ENCODE data around the gene LRCH1.

LRCH1 gene

DNA sequence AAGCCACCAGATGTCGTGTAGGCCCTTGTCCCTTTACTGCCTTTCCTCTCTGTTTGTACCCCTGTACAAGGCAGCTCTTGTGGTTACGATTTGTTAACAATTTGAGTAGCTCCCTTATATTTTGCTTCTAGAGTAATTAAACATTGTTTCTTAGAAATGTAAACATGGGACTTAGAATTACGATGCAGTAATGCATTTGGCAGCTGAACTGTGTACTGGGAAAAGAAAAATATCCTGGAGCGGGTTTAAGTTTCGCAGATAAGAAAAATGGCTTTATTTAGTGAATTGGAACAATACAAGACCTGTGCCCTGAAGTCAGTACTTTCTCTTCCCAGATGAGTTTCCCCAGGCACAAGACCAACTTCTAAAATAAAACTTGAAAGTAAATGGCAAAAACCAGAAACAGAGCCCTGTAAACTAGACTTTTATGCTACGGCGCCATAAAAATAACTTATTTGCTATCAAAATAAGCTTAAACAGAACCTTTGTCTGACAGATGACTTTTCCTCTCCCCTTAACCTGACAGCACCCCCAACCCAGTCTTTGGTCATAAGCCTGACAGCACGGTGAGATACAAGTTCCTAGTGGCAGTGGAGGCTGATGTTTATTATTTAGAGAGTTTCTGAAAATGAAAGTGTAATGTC lies 63.0 kb downstream of the LRCH1 start:
- DNase-seq (ENCODE audit: low read depth in 2 of 2), result no peak

DNA sequence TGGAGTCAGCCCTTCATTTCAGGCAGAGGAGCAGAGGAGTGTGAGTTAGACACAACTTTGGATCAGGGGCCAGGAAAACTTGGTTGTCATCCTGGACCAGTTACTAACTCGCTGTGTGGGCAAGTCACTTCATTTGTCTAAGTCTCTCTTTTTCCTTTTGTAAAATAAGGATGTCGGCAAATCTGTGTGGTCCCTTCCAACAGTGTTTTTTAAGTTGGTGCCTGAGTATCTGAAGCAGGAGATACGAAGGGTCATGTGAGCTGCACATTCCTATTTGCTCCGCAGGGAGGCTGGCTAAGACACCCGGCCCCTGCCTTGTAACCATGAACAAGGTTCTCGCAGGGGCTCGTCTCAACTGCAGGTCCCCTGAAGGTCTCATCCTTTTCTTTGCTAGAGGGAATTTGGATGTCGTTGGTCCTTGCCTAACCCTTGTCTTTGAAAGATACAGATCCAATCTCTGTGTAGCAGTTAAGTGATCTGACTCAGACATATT lies 64.3 kb downstream of the LRCH1 start:
- DNase-seq (ENCODE audit: low read depth in 2 of 2), result no peak

DNA sequence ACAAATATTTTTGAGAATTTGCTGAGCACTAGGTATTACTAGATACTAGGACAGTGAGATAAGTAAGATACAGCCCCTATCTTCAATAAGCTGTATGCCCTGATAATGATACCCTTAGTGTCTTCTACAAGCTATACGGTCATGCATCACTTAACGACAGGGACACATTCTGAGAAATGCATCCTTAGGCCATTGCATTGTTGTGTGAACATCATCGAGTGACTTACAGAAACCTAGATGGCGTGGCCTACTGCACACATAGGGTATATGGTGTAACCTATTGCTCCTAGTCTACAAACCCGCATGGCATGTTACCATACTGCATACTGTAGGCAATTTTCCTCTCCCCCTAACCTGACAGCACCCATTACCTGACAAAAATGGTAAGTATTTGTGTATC lies 64.9 kb downstream of the LRCH1 start:
- no peak for DNase-seq (ENCODE audit: low read depth in 2 of 2)

DNA sequence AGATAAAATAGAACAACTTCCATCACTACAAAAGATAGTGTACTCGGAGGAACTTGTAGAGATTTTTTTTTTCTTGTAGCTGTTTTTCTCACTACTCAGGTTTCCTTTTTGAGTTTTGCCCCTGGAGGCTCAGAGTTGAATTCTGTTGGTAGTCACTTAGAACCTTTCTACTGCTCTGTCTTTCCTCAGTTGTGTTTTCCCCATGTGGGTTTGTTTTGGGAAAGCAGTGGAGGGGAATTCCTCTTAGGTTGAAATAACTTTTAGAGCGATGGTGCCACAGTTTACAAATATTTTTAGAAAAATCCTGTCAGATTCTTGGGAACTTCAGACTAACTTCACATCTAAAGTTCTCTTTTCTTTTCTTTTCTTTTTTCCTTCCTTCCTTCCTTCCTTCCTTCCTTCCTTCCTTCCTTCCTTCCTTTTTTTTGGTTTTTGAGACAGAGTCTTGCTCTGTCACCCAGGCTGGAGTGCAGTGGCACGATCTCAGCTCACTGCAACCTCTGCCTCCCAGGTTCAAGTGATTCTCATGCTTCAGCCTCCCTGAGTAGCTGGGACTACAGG lies 65.8 kb downstream of the LRCH1 start:
- no peak for DNase-seq (ENCODE audit: low read depth in 2 of 2)

DNA sequence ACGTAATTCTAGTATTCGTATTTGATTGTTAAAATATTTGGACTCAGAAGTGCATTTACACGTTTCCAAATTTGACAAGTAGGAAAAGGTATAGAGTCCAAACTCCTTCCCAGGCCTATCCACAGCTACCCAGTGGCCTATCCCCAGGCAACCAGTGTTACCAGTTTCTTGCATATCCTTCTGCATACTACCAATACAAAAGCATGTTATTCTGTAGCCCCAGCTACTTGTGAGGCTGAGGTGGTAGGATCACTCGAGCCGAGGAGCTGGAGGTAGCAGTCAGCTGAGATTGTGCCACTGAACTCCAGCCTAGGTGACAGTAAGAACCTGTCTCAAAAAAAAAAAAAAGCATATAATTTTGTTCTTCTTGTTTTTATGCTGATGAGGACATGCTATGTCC lies 67.1 kb downstream of the LRCH1 start:
- no peak for DNase-seq (ENCODE audit: low read depth in 2 of 2)

DNA sequence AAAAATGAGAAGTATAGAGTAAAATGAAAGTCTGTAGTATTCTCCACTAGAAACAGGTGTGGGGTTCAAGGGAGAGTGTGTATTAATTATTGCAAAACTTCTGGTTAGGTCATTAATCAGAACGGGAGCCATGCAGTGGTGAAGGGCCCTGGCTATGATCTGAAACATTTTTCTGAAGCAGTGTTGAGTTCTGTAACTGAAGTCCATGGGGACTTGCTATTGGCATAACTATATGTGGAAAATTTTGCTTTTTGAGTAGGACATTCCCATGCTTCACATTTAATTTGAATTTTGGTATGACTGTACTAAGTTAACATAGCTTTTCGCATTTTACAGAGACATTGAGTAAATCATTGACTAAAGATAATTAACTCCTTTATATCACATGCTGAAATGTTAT lies 67.5 kb downstream of the LRCH1 start:
- DNase-seq (ENCODE audit: low read depth in 2 of 2), result no peak

DNA sequence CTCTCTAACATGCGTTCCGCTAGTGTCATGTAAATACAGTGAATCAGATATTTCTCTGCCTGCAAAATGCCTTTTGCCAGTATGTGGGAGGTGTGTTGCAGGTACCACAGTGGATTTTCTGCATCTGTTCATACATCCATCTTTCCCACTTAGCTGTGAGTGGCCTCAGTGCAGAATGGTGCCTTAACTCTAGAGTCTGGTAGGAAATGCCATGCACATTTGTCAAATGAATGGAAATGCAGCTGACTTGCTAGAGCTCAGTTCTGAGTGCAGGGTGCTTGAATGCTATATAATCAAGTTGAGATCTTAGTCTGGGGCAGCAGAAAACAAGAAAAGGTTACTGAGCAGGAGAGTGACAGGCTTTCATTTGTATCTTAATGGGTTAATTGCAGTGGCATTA lies 68.2 kb downstream of the LRCH1 start:
- DNase-seq (ENCODE audit: low read depth in 2 of 2), result no peak

DNA sequence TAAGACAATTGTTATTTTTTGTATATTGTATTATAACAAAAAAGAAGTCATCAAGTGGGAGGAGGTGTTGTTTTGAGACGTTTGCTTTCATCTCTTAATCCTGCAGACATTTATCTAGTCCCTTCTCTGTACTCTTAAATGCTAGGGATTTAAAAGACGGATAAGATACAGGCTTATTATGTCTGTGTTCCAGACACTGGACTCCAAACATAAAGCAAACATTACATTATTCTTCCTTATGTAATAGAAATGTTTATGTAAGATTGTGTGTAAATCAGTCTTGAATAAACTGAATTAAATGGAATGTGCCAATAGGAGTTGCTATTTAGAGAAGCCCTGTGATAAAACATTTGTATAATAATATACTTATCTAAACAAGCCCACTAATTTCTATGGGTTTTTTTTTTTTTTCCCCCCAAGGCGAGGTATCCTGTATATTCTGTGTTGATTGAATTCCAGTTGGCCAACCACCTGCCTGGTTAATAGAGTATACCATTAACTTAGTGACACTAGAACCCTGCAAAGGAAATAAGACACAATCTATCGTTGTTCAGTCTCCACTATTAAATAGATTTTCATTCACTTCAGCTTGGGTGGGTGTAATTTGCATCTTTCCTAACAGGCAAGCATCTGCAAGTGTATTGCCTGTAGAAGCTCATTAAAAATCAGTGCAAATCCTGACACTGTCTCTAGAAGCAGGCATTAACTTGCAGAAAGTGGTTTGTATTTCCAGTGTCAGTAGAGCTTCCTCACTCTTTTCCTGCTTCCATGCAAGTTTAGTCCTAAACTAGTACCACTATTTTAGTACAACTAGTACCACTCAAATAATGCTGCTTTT lies 69.0 kb downstream of the LRCH1 start:
- no peak for DNase-seq (ENCODE audit: low read depth in 2 of 2)

DNA sequence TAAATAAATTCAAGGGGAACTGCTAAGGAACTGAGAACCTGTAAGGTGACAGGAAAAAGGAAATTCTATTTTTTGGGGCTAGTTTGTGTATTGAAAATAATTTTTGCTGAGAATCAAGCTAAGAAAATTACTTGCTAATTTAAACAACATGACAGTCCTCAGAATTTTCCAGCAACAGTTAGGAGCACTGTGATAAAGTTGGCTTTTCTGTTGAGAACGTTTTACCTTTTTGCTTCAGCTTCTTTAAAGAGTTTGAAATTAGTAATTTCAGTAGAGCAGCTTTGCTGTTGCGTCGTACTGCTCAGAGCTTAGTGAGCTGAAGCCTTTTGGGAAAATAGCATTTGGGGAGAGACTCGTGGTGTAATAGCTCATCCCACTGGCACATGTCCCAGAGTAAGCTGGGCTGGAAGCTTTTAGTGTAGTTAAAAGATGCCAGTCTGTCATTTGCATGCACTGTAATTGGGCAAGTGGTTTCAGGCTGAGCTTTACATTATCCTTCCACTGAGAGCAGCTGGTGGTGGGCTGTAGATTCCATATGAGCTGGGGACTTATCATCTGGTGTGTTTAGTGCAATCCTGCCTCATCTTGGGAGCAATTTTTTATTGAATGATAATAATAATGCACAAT lies 69.8 kb downstream of the LRCH1 start:
- peak; percentile 59 to 63 for DNase-seq (ENCODE audit: low read depth in 2 of 2)

DNA sequence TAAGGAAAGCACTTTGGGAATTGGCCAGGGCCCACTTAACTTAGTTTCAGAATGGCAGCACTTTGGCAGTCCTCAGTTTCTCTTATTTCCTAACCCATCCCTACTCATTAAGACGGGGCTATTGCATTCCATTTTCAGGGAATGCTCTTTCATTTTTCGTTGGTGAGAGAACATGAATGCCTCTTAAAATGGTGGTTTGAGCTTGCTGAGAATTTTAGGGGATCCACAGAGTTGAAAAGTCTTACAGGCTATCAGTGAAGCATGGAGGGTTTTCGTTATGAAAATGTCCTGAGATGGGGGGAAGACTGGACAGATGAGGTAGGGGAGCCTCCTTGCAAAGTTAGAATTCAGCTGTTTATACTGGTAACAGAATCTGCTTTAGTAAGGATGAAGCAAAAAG lies 71.4 kb downstream of the LRCH1 start:
- DNase-seq (ENCODE audit: low read depth in 2 of 2), result no peak

DNA sequence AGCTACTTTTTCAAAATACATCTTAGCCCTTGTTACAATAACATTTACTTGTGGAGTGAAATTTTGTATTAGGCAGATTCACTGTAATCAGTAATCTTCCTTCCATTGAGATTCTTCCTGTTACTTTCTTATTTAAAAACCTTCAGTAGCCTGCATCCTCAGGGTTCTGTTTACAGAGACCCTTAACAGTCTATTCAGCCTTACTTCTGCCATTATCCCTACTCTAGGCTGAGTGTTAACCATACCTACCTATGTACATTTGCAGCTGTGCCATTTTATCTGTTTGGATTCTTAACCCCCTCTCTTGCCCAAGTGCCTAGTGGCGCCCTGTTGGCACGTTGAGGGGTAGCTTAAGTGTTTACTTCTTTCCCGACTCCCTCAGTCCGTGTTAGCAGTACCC lies 71.9 kb downstream of the LRCH1 start:
- no peak for DNase-seq (ENCODE audit: low read depth in 2 of 2)

DNA sequence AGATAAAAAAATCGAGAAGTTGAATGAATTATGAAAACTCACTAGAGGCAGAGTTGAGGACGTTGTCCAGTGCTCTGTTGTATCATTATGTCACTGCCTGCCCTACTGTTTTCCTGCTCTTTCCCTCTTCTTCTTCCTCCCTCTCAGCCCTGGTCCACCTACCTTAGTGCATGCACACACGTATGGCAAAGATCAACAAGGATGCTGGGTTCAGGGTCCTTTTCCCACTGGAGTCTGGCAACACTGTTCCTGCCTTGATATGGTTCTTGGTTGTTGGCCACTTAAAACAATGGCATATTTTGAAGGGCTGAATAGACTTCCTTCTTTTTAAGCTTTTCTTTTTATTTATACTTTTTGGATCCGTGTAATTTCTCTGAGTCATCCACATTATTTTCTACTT lies 74.5 kb downstream of the LRCH1 start:
- DNase-seq (ENCODE audit: low read depth in 2 of 2), result no peak

DNA sequence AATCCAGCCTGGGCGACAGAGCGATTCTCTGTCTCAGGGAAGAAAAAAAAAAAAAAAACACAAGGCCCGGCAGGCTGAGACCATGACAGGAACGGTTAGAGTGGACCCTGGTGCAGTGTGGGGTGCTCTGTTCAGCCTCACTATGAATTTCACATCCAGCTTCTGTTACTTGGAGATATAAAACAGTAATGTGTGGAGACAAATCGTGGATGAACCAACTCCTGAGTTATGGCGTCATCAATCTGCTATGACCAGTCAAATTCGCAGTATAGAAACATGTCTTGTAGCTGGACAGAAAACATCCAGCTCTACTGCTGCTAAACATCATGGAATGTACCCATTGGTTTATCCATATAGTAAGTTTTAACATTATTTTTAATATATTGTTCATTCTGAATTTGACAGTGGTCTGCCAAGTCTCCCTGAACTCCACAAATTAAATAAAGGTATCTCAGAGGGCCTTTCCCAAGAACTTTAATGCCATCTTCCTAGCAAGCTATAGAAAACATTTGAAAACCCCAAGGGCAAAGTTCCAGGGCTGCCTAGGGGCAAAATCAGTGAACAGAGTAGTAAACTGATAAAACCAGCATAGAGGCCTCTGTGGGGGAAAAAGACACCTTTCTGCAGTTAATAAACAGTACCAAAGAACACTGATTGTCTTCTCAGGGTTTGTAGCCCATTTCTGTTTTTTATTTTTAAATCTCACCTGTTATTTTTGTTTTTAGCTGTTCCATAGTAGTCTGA lies 75.8 kb downstream of the LRCH1 start:
- no peak for DNase-seq (ENCODE audit: low read depth in 2 of 2)

DNA sequence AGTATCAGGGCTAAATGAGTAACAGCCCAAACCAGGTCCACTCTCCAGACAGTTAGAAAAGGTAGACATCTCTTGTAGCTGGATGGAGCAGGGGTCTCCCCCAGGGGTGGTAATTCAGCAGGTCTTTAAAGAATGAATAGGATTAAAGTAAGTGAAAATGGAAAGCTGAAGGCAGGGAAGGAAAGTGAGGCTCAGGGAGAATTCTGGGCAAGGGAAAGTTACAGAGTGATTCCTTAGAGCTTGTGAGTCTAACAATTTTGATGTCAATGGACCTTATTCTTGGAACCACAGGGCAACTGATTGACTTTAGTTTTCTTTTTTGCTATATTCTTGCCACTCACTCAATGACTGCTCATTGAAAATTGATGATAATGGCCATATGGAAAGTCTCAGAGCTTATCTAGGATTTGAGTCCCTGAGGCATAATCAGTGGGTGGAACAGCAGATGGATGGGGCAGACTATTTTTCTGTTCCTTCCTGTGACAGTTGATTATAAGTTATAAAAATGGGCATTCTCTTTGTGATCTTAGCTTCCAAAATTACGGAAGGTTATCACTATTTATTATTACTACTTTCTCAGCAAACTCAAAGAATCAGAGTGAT lies 76.9 kb downstream of the LRCH1 start:
- no peak for DNase-seq (ENCODE audit: low read depth in 2 of 2)

DNA sequence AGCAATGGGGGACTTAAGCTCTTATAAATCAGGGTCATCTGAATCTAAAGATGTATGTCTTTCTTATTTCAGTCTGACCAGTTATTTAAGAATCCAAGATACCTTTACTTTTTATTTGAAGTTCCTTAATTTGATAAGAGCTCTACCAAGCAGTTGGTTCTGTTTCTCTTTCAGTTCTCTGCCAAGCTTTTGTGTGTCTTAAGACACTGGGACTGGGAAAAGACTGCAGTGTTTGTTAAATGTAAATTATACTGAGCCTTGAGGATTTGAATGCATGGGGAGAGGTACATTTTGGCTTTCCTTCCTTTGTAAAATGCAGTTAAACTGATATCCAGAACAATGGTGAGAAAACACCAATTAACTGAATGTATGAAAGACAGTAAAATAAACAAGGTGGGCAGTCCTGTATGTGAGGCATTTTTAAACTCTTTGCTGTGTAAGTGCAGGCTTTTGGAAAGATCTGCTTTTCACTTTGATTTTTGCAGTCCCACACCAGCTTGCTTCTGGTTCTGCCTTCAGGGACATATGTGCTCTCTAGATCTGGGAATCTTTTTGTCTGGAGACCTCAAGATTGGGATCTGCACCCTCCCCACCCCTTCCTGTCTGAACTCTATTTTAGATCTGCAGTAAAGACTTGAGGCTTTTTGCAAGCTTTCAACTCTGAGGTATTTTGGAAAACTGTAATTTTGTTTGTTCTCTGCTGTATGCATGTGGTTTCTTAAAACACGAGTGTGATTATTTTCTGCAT lies 77.6 kb downstream of the LRCH1 start:
- DNase-seq (ENCODE audit: low read depth in 2 of 2), result no peak

DNA sequence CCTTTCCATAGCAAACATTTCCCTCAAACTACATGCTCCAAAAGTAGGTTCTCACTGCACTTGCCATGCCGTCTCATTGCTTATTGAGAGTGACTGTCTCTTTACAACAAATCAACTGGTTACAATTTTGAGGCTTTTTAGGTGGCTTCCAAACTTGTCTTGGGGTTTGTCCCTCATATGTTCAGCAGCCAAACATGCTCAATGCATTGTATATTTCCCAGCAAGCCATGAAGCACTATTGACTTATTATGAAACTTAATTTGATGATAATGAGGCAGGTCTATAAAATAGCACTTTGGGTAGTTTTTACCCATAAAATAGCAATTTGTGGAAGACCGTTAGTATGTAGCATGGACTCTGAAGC lies 78.2 kb downstream of the LRCH1 start:
- DNase-seq (ENCODE audit: low read depth in 2 of 2), result no peak

DNA sequence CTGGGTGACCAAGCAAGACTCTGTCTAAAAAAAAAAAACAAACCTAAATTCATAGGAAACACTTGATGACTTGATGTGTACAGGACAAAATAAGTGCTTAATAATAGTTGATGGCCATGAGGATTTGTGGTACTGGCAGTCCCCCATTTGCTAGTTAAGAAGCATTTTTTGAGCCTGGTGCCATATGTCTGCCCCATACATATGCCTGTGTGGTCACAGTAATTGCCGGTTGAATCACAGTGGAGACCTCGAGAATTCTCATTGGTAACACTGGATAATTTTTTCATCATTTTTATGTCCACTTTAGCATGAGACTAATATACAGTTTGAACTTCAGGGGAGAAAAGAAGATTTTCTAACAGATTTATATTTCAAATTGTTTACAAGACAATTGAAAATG lies 79.2 kb downstream of the LRCH1 start:
- DNase-seq (ENCODE audit: low read depth in 2 of 2), result no peak

DNA sequence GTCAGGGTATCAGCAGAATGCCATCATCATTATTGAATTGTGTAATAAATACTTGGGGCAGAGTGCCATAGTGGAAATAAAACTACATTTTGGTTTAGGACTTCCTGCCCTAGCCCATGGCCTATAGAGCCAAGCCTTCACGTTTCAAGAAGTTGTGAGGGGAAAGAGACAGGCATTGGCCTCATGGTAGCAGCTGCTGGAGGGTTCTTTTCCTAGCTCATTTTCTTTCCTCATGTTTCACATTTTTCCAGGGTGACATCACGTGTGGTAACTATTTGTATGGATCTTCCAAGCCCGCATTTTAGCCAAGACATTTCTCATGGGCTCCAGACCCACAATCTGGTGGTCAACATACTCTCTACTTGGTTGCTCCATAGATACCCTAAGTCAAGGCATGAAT lies 80.4 kb downstream of the LRCH1 start:
- peak; percentile 68 to 73 for DNase-seq (ENCODE audit: low read depth in 2 of 2)

DNA sequence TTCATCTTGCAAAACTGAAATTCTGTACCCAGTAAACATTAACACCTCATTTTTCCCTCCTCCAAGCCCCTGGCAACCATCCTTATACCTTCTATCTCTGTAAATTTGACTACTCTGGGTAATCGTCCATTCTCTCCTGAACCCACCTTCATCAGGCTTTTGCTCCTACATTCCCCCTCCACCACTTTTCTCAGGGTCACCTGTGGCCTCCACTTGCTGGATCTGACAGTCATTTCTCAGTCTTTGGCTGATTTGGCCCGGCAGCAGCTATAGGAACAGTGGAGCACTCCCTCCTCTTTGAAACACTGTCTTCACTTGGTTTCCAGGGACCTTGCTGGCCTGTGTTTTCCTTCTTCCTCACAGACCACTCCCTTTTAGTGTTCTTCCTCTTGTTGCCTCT lies 83.5 kb downstream of the LRCH1 start:
- DNase-seq (ENCODE audit: low read depth in 2 of 2), result no peak

DNA sequence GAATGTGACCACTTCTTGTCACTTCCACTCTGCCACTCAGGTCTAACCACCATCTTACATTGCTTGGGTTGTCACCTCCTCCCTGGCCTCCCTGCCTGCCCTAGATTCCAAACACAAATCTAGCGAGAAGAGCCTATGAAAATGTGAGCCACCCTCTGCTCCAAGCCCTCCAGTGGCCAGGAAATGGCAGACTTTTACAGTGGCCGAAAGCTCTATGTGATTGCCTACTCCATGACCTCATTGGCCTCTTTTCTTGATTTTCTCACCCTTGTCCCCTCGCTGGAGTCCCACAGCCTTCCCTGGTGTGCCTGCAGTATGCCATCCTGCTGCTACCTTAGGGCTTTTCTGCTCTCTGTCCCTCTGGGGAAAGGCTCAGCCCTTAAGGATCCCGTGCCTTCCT lies 84.2 kb downstream of the LRCH1 start:
- no peak for DNase-seq (ENCODE audit: low read depth in 2 of 2)

DNA sequence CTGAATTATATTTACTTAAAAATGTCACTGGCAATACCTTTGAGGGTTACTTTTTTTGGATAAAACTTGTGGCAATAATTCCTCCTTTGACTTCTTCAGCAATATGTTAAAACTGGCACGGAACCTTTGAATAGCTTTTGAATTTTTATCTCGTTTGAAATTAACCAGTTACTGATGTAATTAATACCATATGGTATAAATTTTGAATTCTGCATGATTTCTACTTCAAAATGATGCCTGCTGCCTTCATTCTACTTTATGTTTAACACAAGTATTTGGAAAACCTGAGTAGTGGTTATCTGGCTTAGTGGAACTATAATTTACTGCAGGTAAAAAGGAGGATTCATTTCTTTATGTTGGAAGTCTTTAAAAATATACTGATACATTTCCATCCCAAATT lies 85.3 kb downstream of the LRCH1 start:
- DNase-seq (ENCODE audit: low read depth in 2 of 2), result no peak

All from fibroblast of skin of left biceps (primary cell).